ENCODE measurements around the gene B4GALT7. TPM values are rescaled to one million over a fixed set of nuclear protein-coding genes. Genes with fewer than 3 reads are reported as not detected.

Gene B4GALT7
- total and polyA plus RNA-seq, 2 experiments from 2014 or later = 35.2 to 53.5 TPM

DNA sequence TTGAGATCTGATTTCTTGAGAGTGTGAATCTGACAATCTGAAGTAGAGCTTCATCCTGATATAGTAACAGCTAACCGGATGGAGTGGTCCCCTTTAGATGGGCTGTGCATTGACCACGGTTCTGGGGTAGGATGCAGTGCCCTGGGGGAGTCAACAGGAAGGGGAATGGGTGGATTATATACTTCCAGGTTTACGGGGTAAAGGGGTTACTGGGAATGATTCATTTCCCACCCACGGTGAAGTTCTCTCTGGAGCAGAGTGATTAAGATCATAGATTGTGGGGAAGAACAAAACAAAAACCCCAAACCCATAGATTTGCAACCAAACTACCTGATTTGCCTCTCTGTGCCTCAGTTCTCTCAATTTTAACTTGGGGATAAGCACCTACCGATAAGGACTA, 1.5 kb upstream of the B4GALT7 start:
- Histone ChIP-seq H3K9ac (no peak overlapping the region), H3K9me3 (ENCODE audit: low read depth) (no peaks in the 10 kb centered on the region), H3K4me1 (ENCODE audit: insufficient read depth) (peaks cover 8% of the 10 kb centered on the region), H3K4me3 (no peak overlapping the region), H3K9me2 (ENCODE audit: insufficient read depth) (no peaks in the 10 kb centered on the region), H3K79me2 (ENCODE audit: insufficient read depth) (peaks cover 36% of the 10 kb centered on the region), H3K36me3 (ENCODE audit: low read depth) (peaks cover 27% of the 10 kb centered on the region; the same call in 1 of the 2 replicates), H3K4me2 (ENCODE audit: unreplicated experiment) (peak overlapping the region; percentile 29), H3K27me3 (replicated peaks; ENCODE audit: insufficient read depth) (no peaks in the 10 kb centered on the region), H2AFZ (no peak overlapping the region), H3K27ac (0 out of 2 replicates have a peak overlapping the region, but pooled peaks have one; percentile 1), H4K20me1 (ENCODE audit: insufficient read depth) (no peaks in the 10 kb centered on the region), H3F3A (ENCODE audit: insufficient read depth) (peaks cover 34% of the 10 kb centered on the region)
- in situ Hi-C loops (cut with MboI) = no loop called here
- DNase-seq = peak; percentile 46
- WGBS, 2 experiments (ENCODE audit: low coverage in 1 of 2, low lambda C conversion rate in 2 of 2, missing lambda C conversion rate in 2 of 2) = 39 to 45% methylated on average over 5 of the region's 5 CpGs
- TF ChIP-seq EZH2phosphoT487 (IDR thresholded peaks at IDR 0.05; ENCODE audit: insufficient read depth, low read depth) (no peak), EZH2 (IDR thresholded peaks at IDR 0.05; ENCODE audit: insufficient read depth, poor library complexity, severe bottlenecking) (no peak)

DNA sequence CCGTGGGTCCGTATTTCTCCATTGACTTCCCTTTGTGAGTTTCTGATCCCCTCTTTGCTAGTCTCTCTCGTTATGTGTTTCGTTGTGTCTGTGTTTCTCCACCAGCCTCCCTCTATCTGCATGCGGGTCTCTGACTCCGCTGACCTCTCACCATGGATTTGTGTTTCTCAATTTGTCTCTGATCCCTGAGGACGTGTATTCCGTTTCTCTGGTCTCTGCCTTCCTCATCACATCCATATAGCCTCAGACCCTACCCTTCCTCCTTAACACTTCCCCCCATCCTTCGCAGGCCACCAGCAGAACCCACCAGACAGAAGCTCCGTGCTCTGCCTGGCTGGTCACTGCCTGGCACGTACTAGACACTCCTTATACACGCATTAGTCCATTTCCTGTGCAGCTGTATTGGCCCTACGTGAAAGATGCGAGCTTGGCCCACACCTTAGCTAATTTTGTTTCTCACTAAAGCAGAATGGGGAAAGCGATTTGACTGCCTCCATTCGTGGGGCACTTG, 631 bp downstream of the B4GALT7 start:
- no peak for TF ChIP-seq EZH2phosphoT487 (IDR thresholded peaks at IDR 0.05; ENCODE audit: insufficient read depth, low read depth)
- TF ChIP-seq EZH2 (IDR thresholded peaks at IDR 0.05; ENCODE audit: insufficient read depth, poor library complexity, severe bottlenecking) = no peak

DNA sequence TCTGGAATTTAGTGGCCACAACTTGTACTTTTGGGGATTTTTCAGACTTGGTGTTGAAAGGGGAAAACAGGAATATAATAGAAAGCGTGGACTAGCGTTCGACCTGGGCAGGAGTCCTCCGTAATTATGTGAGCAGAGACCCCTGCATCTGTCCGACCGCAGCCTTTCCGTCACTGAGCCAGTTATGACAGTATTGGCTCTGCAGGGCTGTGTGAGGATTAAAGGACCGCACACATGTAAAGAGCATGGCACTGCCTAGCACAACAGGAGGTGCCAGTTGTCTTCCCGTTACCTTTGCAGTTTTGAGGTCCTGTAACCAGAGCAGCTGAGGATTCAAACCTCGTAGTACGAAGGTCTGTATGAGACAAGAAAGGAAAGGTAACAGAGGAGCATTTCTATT, 1.2 kb downstream of the B4GALT7 start:
- in situ Hi-C loops (cut with MboI) = loop anchor here (25.0 kb wide), 1 partner anchor 561 kb away; the partner anchor contains the start of gene NHP2
- Histone ChIP-seq H3K9ac (peak overlapping the region; percentile 91), H3K4me1 (ENCODE audit: insufficient read depth) (peaks cover 8% of the 10 kb centered on the region), H3K36me3 (ENCODE audit: low read depth) (peaks cover 3% of the 10 kb centered on the region; the same call in 1 of the 2 replicates), H4K20me1 (ENCODE audit: insufficient read depth) (no peaks in the 10 kb centered on the region), H3K4me2 (ENCODE audit: unreplicated experiment) (peak overlapping the region; percentile 96), H3K9me3 (ENCODE audit: low read depth) (no peaks in the 10 kb centered on the region), H3K9me2 (ENCODE audit: insufficient read depth) (no peaks in the 10 kb centered on the region), H3K4me3 (peak overlapping the region; percentile 85), H3K27me3 (replicated peaks; ENCODE audit: insufficient read depth) (no peaks in the 10 kb centered on the region), H3K79me2 (ENCODE audit: insufficient read depth) (peaks cover 23% of the 10 kb centered on the region), H2AFZ (no peak overlapping the region), H3F3A (ENCODE audit: insufficient read depth) (peaks cover 17% of the 10 kb centered on the region; the same call in 1 of the 2 replicates), H3K27ac (peak overlapping the region; percentile 73; the same call in 1 of the 2 replicates)
- 77 to 78% methylated on average over 11 of the region's 11 CpGs for WGBS, 2 experiments (ENCODE audit: low coverage in 1 of 2, low lambda C conversion rate in 2 of 2, missing lambda C conversion rate in 2 of 2)
- TF ChIP-seq EZH2phosphoT487 (IDR thresholded peaks at IDR 0.05; ENCODE audit: insufficient read depth, low read depth) = no peak
- TF ChIP-seq EZH2 (IDR thresholded peaks at IDR 0.05; ENCODE audit: insufficient read depth, poor library complexity, severe bottlenecking) = no peak
- DNase-seq = no peak

More for the DNA sequence above, 631 bp downstream of the B4GALT7 start:
- Histone ChIP-seq H3K27ac (peak overlapping the region; percentile 73), H3K4me2 (ENCODE audit: unreplicated experiment) (peak overlapping the region; percentile 96), H3K9me3 (ENCODE audit: low read depth) (no peaks in the 10 kb centered on the region), H3K9ac (peak overlapping the region; percentile 91), H3K9me2 (ENCODE audit: insufficient read depth) (no peaks in the 10 kb centered on the region), H3K36me3 (ENCODE audit: low read depth) (peaks cover 9% of the 10 kb centered on the region; the same call in 1 of the 2 replicates), H3K79me2 (ENCODE audit: insufficient read depth) (peaks cover 23% of the 10 kb centered on the region), H3K4me3 (peak overlapping the region; percentile 85), H4K20me1 (ENCODE audit: insufficient read depth) (no peaks in the 10 kb centered on the region), H3K4me1 (ENCODE audit: insufficient read depth) (peaks cover 8% of the 10 kb centered on the region), H3F3A (ENCODE audit: insufficient read depth) (peaks cover 23% of the 10 kb centered on the region), H3K27me3 (replicated peaks; ENCODE audit: insufficient read depth) (no peaks in the 10 kb centered on the region), H2AFZ (peak overlapping the region; percentile 81)
- DNase-seq = peak; percentile 68
- WGBS, 2 experiments (ENCODE audit: low coverage in 1 of 2, low lambda C conversion rate in 2 of 2, missing lambda C conversion rate in 2 of 2) = 3 to 4% methylated on average over 15 to 16 of the region's 16 CpGs
- in situ Hi-C loops (cut with MboI) = loop anchor here (25.0 kb wide), 1 partner anchor 562 kb away; the partner anchor contains the start of gene NHP2

DNA sequence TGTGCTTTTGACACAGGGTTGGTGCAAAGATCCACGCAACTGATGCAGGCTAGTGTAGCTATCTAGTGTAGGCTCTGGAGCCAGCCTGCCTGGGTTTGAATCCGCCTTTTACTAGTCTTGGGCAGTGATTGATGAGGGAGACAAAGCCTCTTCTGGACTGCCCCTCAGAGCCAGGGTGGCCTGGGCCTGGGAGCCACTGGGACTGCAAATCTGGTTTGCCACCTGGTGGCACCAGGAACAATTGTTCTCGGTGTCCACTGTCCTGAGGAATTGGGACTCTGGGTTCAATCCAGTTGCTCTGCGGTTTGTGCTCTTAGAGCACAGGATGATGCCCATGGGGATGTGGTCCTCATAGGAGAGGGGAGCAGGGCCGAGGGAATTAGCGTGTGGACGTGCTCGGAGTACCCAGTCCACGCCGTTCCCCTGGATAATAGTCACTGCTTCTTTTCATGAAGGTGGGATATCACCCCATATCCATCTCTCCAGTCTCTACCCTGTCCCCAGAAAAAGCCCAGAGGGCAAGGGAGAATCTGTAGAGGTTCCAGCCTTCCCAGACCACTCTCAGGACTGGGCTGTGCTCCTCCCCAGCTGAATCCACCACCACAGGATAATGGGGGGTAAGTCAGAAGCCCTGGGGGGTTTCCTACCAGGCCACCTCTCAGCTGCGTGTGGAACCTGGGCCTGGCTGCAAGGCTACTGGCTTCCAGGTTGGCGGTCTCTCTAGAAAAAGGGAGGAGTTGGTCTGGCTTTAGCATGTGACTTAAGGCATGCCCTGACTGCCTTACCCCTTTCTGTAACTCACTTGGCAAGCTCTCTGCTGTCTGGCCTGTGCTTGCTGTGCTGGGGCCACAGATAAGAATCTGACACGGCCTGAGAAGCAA, 1.9 kb downstream of the B4GALT7 start:
- Histone ChIP-seq H3K27me3 (replicated peaks; ENCODE audit: insufficient read depth) (no peaks in the 10 kb centered on the region), H3K79me2 (ENCODE audit: insufficient read depth) (peaks cover 23% of the 10 kb centered on the region), H3K36me3 (ENCODE audit: low read depth) (no peaks in the 10 kb centered on the region), H3K4me1 (ENCODE audit: insufficient read depth) (peaks cover 8% of the 10 kb centered on the region), H3K9me2 (ENCODE audit: insufficient read depth) (no peaks in the 10 kb centered on the region), H3K4me3 (no peak overlapping the region), H3F3A (ENCODE audit: insufficient read depth) (peaks cover 16% of the 10 kb centered on the region; the same call in 1 of the 2 replicates), H3K9me3 (ENCODE audit: low read depth) (no peaks in the 10 kb centered on the region), H3K27ac (no peak overlapping the region), H3K4me2 (ENCODE audit: unreplicated experiment) (no peak overlapping the region), H4K20me1 (ENCODE audit: insufficient read depth) (no peaks in the 10 kb centered on the region), H2AFZ (no peak overlapping the region), H3K9ac (no peak overlapping the region)
- 87 to 91% methylated on average over 13 of the region's 13 CpGs for WGBS, 2 experiments (ENCODE audit: low coverage in 1 of 2, low lambda C conversion rate in 2 of 2, missing lambda C conversion rate in 2 of 2)
- TF ChIP-seq EZH2phosphoT487 (IDR thresholded peaks at IDR 0.05; ENCODE audit: insufficient read depth, low read depth) = no peak
- no peak for TF ChIP-seq EZH2 (IDR thresholded peaks at IDR 0.05; ENCODE audit: insufficient read depth, poor library complexity, severe bottlenecking)
- in situ Hi-C loops (cut with MboI) = loop anchor here (25.0 kb wide), 1 partner anchor 560 kb away; the partner anchor contains the start of gene NHP2
- DNase-seq = no peak

Data from GM23248 (cell line).